Mesothelial cell of epicardium (in vitro differentiated cells): ENCODE data around the gene BROX. TPM values are rescaled to one million over a fixed set of nuclear protein-coding genes. Genes with fewer than 3 reads are reported as not detected.

Experiments used
- DNase-seq, 2 experiments: peaks; one replicate each; pipeline ENCODE4 v3.0.0; 2021; ENCODE audit warnings: low spot score in 2 of 2; ENCODE audit not compliant: unreplicated experiment in 2 of 2
- H3K27ac Mint-ChIP-seq: 2 replicates; pipeline ENCODE4 v1.8.0; 2021; ENCODE audit warnings: mixed read lengths
- H3K27me3 Mint-ChIP-seq: 2 replicates; pipeline ENCODE4 v1.8.0; 2021; ENCODE audit warnings: low read depth, mixed read lengths
- H3K36me3 Mint-ChIP-seq: 2 replicates; pipeline ENCODE4 v1.8.0; 2021; ENCODE audit warnings: mixed read lengths
- H3K4me1 Mint-ChIP-seq: 2 replicates; pipeline ENCODE4 v1.8.0; 2021; ENCODE audit warnings: mixed read lengths
- H3K4me3 Mint-ChIP-seq: 2 replicates; pipeline ENCODE4 v1.8.0; 2021; ENCODE audit warnings: mild to moderate bottlenecking, moderate library complexity, mixed read lengths
- H3K9me3 Mint-ChIP-seq: 2 replicates; pipeline ENCODE4 v1.8.0; 2021; ENCODE audit warnings: mixed read lengths
- total RNA-seq: library from RNA; stranded (reverse); gene quantifications from 3 replicates; pipeline ENCODE4 v1.2.1, GENCODE V29; 2021
- TF ChIP-seq, protein P1 (sequence below): fragments of 200-600 bp; sonication (generic); IDR thresholded peaks from one replicate; pipeline ENCODE4 v1.5.0; 2021; ENCODE audit warnings: antibody characterized with exemption; ENCODE audit not compliant: unreplicated experiment

Gene BROX
- total RNA-seq, 1 donor from 2014 or later = 31.9 TPM

DNA sequence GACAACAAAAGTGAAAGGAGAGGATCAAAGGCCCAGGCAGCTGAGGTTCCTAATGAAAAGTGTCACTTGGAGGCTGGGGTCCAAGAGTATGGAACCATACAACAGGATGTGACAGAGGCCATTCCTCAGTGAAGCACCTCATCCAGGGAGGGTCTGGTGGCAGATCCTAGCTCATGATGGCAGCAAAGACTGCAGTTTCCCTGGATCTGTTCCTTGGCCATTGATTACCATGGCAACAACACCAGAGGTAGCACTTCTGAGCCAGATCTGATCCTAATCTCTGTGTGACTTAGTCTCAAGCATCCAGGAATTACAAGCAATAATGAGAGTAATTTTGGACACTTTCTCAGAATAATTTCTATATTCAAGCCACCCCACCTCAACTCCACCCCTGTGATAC is 37.6 kb downstream of the BROX start:
- H3K36me3 Mint-ChIP-seq = no peaks in the 10 kb centered on the region
- no peaks in the 10 kb centered on the region for H3K9me3 Mint-ChIP-seq
- H3K4me3 Mint-ChIP-seq = no peak overlapping the region
- H3K27me3 Mint-ChIP-seq = peaks cover 3% of the 10 kb centered on the region
- H3K27ac Mint-ChIP-seq = no peak overlapping the region
- TF ChIP-seq, protein P1, sequence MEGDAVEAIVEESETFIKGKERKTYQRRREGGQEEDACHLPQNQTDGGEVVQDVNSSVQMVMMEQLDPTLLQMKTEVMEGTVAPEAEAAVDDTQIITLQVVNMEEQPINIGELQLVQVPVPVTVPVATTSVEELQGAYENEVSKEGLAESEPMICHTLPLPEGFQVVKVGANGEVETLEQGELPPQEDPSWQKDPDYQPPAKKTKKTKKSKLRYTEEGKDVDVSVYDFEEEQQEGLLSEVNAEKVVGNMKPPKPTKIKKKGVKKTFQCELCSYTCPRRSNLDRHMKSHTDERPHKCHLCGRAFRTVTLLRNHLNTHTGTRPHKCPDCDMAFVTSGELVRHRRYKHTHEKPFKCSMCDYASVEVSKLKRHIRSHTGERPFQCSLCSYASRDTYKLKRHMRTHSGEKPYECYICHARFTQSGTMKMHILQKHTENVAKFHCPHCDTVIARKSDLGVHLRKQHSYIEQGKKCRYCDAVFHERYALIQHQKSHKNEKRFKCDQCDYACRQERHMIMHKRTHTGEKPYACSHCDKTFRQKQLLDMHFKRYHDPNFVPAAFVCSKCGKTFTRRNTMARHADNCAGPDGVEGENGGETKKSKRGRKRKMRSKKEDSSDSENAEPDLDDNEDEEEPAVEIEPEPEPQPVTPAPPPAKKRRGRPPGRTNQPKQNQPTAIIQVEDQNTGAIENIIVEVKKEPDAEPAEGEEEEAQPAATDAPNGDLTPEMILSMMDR = no peak
- DNase-seq = no peak
- peaks cover 4% of the 10 kb centered on the region for H3K4me1 Mint-ChIP-seq

DNA sequence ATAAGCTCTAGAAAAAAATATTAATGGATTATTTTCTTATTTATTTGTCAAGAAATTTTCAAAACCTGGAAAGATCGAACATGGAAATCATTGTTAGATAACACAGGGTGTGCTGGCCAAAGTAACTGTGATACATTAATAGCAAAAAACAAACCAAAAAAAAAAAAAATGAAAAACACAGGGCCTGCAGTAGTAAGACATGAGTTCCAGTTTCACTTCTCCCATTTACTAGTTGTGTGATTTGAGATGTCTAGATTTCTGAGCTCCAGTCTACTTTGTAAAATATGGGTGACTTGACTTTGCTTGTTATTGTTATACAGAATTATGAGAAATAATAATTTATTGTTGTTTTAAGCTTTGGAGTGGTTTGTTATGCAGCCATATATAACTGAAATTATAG is 38.3 kb downstream of the BROX start:
- Mint-ChIP-seq H3K9me3 (no peaks in the 10 kb centered on the region), H3K4me3 (no peak overlapping the region), H3K36me3 (no peaks in the 10 kb centered on the region), H3K4me1 (peaks cover 4% of the 10 kb centered on the region), H3K27me3 (peaks cover 3% of the 10 kb centered on the region), H3K27ac (no peak overlapping the region)
- DNase-seq = no peak
- TF ChIP-seq, protein P1 = no peak

DNA sequence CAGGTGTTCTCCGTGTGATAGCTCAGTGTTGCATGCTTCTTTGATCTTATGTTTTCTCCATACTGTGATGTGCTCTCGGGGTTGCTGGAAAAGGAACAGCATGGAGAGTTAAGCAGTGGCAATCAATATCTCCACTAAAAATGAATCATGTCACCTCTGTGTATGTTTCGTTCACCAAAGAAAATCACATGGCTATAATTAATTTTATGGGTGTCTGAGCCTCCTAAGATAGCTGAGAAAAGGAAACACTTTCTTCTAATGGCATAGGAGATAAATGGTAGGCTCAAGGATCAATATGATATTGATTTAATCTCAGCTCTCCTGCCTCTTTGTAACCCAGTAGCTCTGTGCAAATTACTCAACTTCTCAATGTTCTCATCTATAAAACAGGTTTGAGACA is 38.9 kb downstream of the BROX start:
- Mint-ChIP-seq H3K4me3 (no peak overlapping the region), H3K36me3 (no peaks in the 10 kb centered on the region), H3K9me3 (no peaks in the 10 kb centered on the region), H3K27me3 (peaks cover 3% of the 10 kb centered on the region), H3K27ac (no peak overlapping the region), H3K4me1 (peaks cover 6% of the 10 kb centered on the region)
- DNase-seq = no peak
- TF ChIP-seq, protein P1 = no peak

DNA sequence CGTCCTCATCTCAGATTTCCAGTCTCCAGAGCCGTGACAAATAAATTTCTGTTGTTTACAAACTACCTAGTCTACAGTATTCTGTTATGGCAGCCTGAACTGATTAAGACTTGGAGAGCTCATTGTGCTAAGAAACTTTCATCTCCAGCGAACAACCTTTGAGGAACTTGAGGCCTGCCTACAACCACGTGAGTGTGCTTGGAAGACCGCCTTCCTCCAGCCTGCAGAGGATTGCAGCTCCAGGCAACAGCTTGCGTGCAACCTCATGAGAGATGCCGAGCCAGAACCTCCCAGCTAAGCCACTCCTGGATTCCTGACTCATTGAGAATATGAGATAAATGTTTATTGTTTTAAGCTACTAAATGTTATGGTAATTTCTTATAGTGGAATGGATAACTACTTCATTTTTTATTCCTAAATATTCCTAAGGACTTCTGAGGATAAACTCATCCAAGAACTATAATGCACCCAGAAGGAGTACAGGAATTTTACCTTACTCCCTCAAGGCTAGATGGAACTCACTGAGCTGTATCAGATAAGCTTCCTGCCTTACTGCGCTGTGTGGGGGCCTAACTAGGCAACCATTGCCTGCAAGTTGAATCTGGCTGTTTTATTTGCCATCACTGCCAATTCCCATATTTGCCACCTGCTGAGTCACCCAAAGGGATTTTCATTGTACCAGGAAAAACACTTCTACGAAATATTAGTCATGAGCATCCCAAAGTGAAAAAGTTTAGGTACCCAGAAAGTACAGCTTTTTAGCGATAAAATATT is 42.2 kb downstream of the BROX start:
- TF ChIP-seq, protein P1 = no peak
- no peak overlapping the region for H3K4me3 Mint-ChIP-seq
- DNase-seq = no peak
- no peaks in the 10 kb centered on the region for H3K27me3 Mint-ChIP-seq
- H3K27ac Mint-ChIP-seq = peak overlapping the region; percentile 39
- H3K4me1 Mint-ChIP-seq = peaks cover 13% of the 10 kb centered on the region
- H3K36me3 Mint-ChIP-seq = no peaks in the 10 kb centered on the region
- no peaks in the 10 kb centered on the region for H3K9me3 Mint-ChIP-seq

DNA sequence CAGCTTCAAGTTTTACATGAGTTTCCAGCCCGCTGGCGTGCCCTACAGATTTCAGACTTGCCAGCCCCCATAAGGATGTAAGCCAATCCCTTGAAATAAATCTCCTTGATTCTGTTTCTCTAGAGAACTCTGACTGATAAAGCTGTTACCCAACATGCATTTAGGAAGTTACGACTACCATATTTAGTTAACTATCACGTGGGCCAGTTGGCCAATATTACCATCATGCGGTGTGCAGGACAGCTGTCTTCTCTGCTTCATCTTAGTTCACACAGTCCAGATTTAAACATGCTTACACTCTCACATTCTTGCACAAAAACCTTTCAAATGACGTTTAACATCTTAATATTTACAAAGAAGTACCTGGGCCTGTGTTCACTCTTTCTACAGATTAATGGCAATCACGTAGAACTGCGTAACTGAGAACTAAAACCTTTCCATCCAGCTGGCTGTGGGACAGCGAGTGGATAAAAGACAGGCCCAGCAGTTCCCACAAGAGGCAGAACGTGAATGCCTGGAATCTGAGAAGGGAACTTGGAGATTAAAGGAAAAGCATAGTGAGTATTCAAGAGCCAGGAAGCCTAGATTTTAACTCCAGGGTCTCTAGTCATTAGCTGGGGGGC is 45.4 kb downstream of the BROX start:
- Mint-ChIP-seq H3K9me3 (peaks cover 4% of the 10 kb centered on the region), H3K27me3 (no peaks in the 10 kb centered on the region), H3K36me3 (no peaks in the 10 kb centered on the region), H3K27ac (peak overlapping the region; percentile 78), H3K4me1 (peaks cover 23% of the 10 kb centered on the region), H3K4me3 (no peak overlapping the region)
- TF ChIP-seq, protein P1 = no peak
- no peak for DNase-seq
